GM23338 (cell line): ENCODE measurements around the gene TTC23. TPM values are rescaled to one million over a fixed set of nuclear protein-coding genes. Genes with fewer than 3 reads are reported as not detected.

ENCODE experiments used
- ATAC-seq: fragments of 200-7000 bp; cut with Tn5 transposase; 3 replicates; pipeline ENCODE4 v1.9.1; 2020
- DNase-seq: peaks from one replicate; pipeline ENCODE4 v3.0.0-alpha.2; 2015; ENCODE audit warnings: low spot score
- H2AFZ ChIP-seq: fragments of 200-600 bp; sonication (generic); 2 replicates; pipeline ENCODE4 v1.8.0; 2016; ENCODE audit warnings: antibody characterized with exemption, mild to moderate bottlenecking, moderate library complexity
- H3F3A ChIP-seq: fragments of 200-600 bp; sonication (generic); replicated peaks from 2 replicates; pipeline ENCODE4 v1.8.0; 2017; ENCODE audit warnings: antibody characterized with exemption, mixed run types, low read depth
- H3K27ac ChIP-seq: fragments of 200-600 bp; sonication (generic); 2 replicates; pipeline ENCODE4 v1.6.1; 2016; ENCODE audit warnings: low read depth
- H3K27me3 ChIP-seq: fragments of 200-600 bp; sonication (generic); 2 replicates; pipeline ENCODE4 v1.8.0; 2016; ENCODE audit warnings: mild to moderate bottlenecking, mixed run types, moderate library complexity; ENCODE audit not compliant: insufficient read depth
- H3K36me3 ChIP-seq: fragments of 200-600 bp; sonication (generic); 2 replicates; pipeline ENCODE4 v1.8.0; 2016; ENCODE audit warnings: mild to moderate bottlenecking; ENCODE audit not compliant: insufficient read depth
- H3K4me1 ChIP-seq: fragments of 200-600 bp; sonication (generic); 2 replicates; pipeline ENCODE4 v1.8.0; 2016; ENCODE audit warnings: mild to moderate bottlenecking, moderate library complexity; ENCODE audit not compliant: insufficient read depth
- H3K4me2 ChIP-seq: fragments of 200-600 bp; sonication (generic); 2 replicates; pipeline ENCODE4 v1.7.1; 2017; ENCODE audit warnings: mixed run types
- H3K4me3 ChIP-seq: fragments of 200-600 bp; sonication (generic); 2 replicates; pipeline ENCODE4 v1.6.1; 2016; ENCODE audit warnings: mixed run types
- H3K79me2 ChIP-seq: fragments of 200-600 bp; sonication (generic); replicated peaks from 2 replicates; pipeline ENCODE4 v1.8.0; 2017; ENCODE audit warnings: mild to moderate bottlenecking; ENCODE audit not compliant: insufficient read depth
- H3K9me2 ChIP-seq: fragments of 200-600 bp; sonication (generic); 2 replicates; pipeline ENCODE4 v1.8.0; 2017; ENCODE audit not compliant: insufficient read depth
- H4K20me1 ChIP-seq: fragments of 200-600 bp; sonication (generic); replicated peaks from 2 replicates; pipeline ENCODE4 v1.8.0; 2017; ENCODE audit warnings: mild to moderate bottlenecking; ENCODE audit not compliant: insufficient read depth
- H3K27ac Mint-ChIP-seq: 2 replicates; pipeline ENCODE4 v1.8.0; 2020; ENCODE audit warnings: inconsistent platforms, mild to moderate bottlenecking, moderate library complexity, mixed read lengths
- H3K27me3 Mint-ChIP-seq: 3 replicates; pipeline ENCODE4 v1.8.0; 2022; ENCODE audit warnings: low read depth, mild to moderate bottlenecking, moderate library complexity, mixed read lengths, inconsistent platforms; ENCODE audit not compliant: insufficient read depth, poor library complexity
- H3K36me3 Mint-ChIP-seq: 3 replicates; pipeline ENCODE4 v1.8.0; 2021; ENCODE audit warnings: low read depth, mild to moderate bottlenecking, inconsistent platforms, moderate library complexity, mixed read lengths
- H3K4me1 Mint-ChIP-seq: 3 replicates; pipeline ENCODE4 v1.8.0; 2020; ENCODE audit warnings: mild to moderate bottlenecking, inconsistent platforms, mixed read lengths
- H3K4me3 Mint-ChIP-seq: 3 replicates; pipeline ENCODE4 v1.8.0; 2021; ENCODE audit warnings: moderate library complexity, mild to moderate bottlenecking, inconsistent platforms, mixed read lengths
- H3K9me3 Mint-ChIP-seq: 3 replicates; pipeline ENCODE4 v1.8.0; 2020; ENCODE audit warnings: moderate library complexity, mild to moderate bottlenecking, inconsistent platforms, mixed read lengths
- CREB1 ChIP-seq: fragments of 250-450 bp; sonication (Bioruptor Pico); IDR thresholded peaks from 2 replicates; pipeline ENCODE4 v1.5.0; 2020; ENCODE audit warnings: low read depth, mild to moderate bottlenecking, moderate library complexity
- EZH2 ChIP-seq: fragments of 200-600 bp; sonication (generic); IDR thresholded peaks from one replicate; pipeline ENCODE4 v1.8.0; 2017; ENCODE audit warnings: antibody characterized with exemption, mild to moderate bottlenecking, low read depth; ENCODE audit not compliant: unreplicated experiment
- EZH2phosphoT487 ChIP-seq: fragments of 200-600 bp; sonication (generic); IDR thresholded peaks from one replicate; pipeline ENCODE4 v1.8.1; 2018; ENCODE audit warnings: antibody characterized with exemption; ENCODE audit not compliant: unreplicated experiment
- NANOG ChIP-seq: IDR thresholded peaks from 2 replicates; pipeline ENCODE4 v1.6.1; 2016; ENCODE audit warnings: antibody characterized with exemption, borderline replicate concordance
- POLR2AphosphoS5 ChIP-seq: IDR thresholded peaks from 2 replicates; pipeline ENCODE4 v1.6.1; 2016; ENCODE audit warnings: antibody characterized with exemption, low read depth
- ZNF114 ChIP-seq: fragments of 250-450 bp; sonication (Bioruptor Pico); IDR thresholded peaks from 2 replicates; pipeline ENCODE4 v1.5.0; 2020; ENCODE audit warnings: mild to moderate bottlenecking, moderate library complexity
- ZNF331 ChIP-seq: fragments of 250-450 bp; sonication (Bioruptor Pico); IDR thresholded peaks from 2 replicates; pipeline ENCODE4 v1.5.0; 2020; ENCODE audit warnings: low read depth, mild to moderate bottlenecking, moderate library complexity
- polyA plus RNA-seq: library from polyadenylated mRNA; unstranded; fragments of >200 nt; fragmentation: Nextera tagmentation; extraction: Ambion mirVana; gene quantifications from 2 replicates; pipeline ENCODE4 v1.2.1, GENCODE V29; 2016
- total RNA-seq: library from RNA; depleted of rRNA; stranded (reverse); fragments of >200 nt; shearing (Covaris generic); gene quantifications from 2 replicates; pipeline ENCODE4 v1.2.3, GENCODE V29; 2014
- TF ChIP-seq, protein P1 (sequence below): IDR thresholded peaks from 2 replicates; pipeline ENCODE4 v1.6.1; 2016; ENCODE audit warnings: antibody characterized with exemption
- TF ChIP-seq, protein P2 (sequence below): IDR thresholded peaks from one replicate; pipeline ENCODE4 v1.6.1; 2018; ENCODE audit warnings: antibody characterized with exemption; ENCODE audit not compliant: unreplicated experiment
- TF ChIP-seq, protein P3 (sequence below): fragments of 250-450 bp; sonication (Bioruptor Pico); IDR thresholded peaks from 2 replicates; pipeline ENCODE4 v1.5.0; 2020; ENCODE audit warnings: mild to moderate bottlenecking, moderate library complexity
- TF ChIP-seq, protein P4 (sequence below), 2 experiments: fragments of 200-600 bp in 1 of 2; sonication (generic) in 1 of 2; conservative IDR thresholded peaks; 2 replicates each; pipeline versions ENCODE4 v1.5.1 to v1.6.1; 2016 to 2017; ENCODE audit warnings: antibody characterized with exemption in 2 of 2, low read depth in 2 of 2, mild to moderate bottlenecking in 2 of 2, moderate library complexity in 1 of 2

TTC23 gene
- total and polyA plus RNA-seq, 2 experiments from 2014 or later, result 6.3 to 25.2 TPM

DNA sequence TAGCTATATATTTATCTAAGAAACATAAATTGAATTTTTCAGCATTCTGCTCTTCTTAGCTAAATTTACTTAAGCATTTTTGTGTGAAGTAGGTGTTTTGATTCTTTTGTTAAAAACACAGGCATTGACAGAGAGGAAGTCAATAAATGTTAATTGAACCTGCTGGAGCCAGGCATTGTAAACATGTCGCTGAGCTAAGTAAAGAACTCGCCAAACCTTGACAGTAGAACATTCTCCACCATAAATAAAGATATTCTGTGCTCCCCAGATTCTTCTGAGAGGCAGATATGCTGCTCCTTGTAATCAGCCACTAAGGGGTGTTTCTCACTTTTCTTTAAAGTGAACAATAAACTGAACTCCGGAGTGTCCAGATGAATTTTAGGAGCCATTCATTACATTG lies 106.1 kb downstream of the TTC23 start (continued):
- TF ChIP-seq, protein P1, sequence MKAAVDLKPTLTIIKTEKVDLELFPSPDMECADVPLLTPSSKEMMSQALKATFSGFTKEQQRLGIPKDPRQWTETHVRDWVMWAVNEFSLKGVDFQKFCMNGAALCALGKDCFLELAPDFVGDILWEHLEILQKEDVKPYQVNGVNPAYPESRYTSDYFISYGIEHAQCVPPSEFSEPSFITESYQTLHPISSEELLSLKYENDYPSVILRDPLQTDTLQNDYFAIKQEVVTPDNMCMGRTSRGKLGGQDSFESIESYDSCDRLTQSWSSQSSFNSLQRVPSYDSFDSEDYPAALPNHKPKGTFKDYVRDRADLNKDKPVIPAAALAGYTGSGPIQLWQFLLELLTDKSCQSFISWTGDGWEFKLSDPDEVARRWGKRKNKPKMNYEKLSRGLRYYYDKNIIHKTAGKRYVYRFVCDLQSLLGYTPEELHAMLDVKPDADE, result no peak

DNA sequence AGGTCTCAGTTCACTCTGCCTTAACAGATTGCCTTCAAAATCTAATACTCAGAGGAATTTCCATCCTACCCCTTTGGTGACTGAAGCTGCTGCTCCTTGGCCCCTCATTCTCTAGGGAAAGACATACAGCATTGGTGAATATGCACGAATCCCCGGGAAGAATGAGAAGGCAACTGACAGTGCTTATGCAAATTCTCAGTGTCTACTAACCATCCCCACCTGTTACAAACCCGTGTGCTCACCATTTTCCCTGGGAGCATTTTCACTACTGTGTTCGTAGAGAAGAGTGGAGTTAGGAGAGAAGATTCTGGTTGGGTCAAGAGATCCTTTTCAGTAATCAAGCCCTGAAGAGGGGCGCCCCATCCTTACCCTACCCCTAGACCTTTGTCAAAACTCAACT lies 106.8 kb downstream of the TTC23 start:
- peak overlapping the region; percentile 62; the same call in 1 of the 2 replicates for H3K27ac ChIP-seq
- peaks cover 49% of the 10 kb centered on the region for H3K4me1 Mint-ChIP-seq

More for the DNA sequence above, 106.8 kb downstream of the TTC23 start:
- Mint-ChIP-seq H3K4me3 (no peak overlapping the region), H3K27ac (peak overlapping the region; percentile 7; the same call in 1 of the 2 replicates), H3K27me3 (peaks cover under 1% of the 10 kb centered on the region), H3K36me3 (peaks cover 18% of the 10 kb centered on the region), H3K9me3 (no peaks in the 10 kb centered on the region)
- no peaks in the 10 kb centered on the region for H3K79me2 ChIP-seq
- ATAC-seq, result peak; percentile 57
- H3F3A ChIP-seq, result no peaks in the 10 kb centered on the region
- H2AFZ ChIP-seq, result no peak overlapping the region
- H3K36me3 ChIP-seq, result no peaks in the 10 kb centered on the region
- peaks cover 36% of the 10 kb centered on the region for H3K4me1 ChIP-seq
- H4K20me1 ChIP-seq, result 0 out of 2 replicates have a peak, but pooled peaks cover 3% of the 10 kb centered on the region
- no peaks in the 10 kb centered on the region for H3K9me2 ChIP-seq
- no peaks in the 10 kb centered on the region for H3K27me3 ChIP-seq
- peak; percentile 47 for DNase-seq
- TF ChIP-seq, protein P2, sequence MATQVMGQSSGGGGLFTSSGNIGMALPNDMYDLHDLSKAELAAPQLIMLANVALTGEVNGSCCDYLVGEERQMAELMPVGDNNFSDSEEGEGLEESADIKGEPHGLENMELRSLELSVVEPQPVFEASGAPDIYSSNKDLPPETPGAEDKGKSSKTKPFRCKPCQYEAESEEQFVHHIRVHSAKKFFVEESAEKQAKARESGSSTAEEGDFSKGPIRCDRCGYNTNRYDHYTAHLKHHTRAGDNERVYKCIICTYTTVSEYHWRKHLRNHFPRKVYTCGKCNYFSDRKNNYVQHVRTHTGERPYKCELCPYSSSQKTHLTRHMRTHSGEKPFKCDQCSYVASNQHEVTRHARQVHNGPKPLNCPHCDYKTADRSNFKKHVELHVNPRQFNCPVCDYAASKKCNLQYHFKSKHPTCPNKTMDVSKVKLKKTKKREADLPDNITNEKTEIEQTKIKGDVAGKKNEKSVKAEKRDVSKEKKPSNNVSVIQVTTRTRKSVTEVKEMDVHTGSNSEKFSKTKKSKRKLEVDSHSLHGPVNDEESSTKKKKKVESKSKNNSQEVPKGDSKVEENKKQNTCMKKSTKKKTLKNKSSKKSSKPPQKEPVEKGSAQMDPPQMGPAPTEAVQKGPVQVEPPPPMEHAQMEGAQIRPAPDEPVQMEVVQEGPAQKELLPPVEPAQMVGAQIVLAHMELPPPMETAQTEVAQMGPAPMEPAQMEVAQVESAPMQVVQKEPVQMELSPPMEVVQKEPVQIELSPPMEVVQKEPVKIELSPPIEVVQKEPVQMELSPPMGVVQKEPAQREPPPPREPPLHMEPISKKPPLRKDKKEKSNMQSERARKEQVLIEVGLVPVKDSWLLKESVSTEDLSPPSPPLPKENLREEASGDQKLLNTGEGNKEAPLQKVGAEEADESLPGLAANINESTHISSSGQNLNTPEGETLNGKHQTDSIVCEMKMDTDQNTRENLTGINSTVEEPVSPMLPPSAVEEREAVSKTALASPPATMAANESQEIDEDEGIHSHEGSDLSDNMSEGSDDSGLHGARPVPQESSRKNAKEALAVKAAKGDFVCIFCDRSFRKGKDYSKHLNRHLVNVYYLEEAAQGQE, result no peak
- TF ChIP-seq ZNF331 (CRISPR knock-in tag) (no peak), POLR2AphosphoS5 (no peak), ZNF114 (no peak), EZH2phosphoT487 (no peak), CREB1 (CRISPR knock-in tag) (no peak), EZH2 (no peak), NANOG (no peak)
- TF ChIP-seq, protein P3, sequence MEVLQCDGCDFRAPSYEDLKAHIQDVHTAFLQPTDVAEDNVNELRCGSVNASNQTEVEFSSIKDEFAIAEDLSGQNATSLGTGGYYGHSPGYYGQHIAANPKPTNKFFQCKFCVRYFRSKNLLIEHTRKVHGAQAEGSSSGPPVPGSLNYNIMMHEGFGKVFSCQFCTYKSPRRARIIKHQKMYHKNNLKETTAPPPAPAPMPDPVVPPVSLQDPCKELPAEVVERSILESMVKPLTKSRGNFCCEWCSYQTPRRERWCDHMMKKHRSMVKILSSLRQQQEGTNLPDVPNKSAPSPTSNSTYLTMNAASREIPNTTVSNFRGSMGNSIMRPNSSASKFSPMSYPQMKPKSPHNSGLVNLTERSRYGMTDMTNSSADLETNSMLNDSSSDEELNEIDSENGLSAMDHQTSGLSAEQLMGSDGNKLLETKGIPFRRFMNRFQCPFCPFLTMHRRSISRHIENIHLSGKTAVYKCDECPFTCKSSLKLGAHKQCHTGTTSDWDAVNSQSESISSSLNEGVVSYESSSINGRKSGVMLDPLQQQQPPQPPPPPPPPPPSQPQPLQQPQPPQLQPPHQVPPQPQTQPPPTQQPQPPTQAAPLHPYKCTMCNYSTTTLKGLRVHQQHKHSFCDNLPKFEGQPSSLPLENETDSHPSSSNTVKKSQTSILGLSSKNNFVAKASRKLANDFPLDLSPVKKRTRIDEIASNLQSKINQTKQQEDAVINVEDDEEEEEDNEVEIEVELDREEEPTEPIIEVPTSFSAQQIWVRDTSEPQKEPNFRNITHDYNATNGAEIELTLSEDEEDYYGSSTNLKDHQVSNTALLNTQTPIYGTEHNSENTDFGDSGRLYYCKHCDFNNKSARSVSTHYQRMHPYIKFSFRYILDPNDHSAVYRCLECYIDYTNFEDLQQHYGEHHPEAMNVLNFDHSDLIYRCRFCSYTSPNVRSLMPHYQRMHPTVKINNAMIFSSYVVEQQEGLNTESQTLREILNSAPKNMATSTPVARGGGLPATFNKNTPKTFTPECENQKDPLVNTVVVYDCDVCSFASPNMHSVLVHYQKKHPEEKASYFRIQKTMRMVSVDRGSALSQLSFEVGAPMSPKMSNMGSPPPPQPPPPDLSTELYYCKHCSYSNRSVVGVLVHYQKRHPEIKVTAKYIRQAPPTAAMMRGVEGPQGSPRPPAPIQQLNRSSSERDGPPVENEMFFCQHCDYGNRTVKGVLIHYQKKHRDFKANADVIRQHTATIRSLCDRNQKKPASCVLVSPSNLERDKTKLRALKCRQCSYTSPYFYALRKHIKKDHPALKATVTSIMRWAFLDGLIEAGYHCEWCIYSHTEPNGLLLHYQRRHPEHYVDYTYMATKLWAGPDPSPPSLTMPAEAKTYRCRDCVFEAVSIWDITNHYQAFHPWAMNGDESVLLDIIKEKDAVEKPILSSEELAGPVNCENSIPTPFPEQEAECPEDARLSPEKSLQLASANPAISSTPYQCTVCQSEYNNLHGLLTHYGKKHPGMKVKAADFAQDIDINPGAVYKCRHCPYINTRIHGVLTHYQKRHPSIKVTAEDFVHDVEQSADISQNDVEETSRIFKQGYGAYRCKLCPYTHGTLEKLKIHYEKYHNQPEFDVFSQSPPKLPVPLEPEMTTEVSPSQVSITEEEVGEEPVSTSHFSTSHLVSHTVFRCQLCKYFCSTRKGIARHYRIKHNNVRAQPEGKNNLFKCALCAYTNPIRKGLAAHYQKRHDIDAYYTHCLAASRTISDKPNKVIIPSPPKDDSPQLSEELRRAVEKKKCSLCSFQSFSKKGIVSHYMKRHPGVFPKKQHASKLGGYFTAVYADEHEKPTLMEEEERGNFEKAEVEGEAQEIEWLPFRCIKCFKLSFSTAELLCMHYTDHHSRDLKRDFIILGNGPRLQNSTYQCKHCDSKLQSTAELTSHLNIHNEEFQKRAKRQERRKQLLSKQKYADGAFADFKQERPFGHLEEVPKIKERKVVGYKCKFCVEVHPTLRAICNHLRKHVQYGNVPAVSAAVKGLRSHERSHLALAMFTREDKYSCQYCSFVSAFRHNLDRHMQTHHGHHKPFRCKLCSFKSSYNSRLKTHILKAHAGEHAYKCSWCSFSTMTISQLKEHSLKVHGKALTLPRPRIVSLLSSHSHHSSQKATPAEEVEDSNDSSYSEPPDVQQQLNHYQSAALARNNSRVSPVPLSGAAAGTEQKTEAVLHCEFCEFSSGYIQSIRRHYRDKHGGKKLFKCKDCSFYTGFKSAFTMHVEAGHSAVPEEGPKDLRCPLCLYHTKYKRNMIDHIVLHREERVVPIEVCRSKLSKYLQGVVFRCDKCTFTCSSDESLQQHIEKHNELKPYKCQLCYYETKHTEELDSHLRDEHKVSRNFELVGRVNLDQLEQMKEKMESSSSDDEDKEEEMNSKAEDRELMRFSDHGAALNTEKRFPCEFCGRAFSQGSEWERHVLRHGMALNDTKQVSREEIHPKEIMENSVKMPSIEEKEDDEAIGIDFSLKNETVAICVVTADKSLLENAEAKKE (CRISPR knock-in tag), result no peak
- TF ChIP-seq, protein P4, sequence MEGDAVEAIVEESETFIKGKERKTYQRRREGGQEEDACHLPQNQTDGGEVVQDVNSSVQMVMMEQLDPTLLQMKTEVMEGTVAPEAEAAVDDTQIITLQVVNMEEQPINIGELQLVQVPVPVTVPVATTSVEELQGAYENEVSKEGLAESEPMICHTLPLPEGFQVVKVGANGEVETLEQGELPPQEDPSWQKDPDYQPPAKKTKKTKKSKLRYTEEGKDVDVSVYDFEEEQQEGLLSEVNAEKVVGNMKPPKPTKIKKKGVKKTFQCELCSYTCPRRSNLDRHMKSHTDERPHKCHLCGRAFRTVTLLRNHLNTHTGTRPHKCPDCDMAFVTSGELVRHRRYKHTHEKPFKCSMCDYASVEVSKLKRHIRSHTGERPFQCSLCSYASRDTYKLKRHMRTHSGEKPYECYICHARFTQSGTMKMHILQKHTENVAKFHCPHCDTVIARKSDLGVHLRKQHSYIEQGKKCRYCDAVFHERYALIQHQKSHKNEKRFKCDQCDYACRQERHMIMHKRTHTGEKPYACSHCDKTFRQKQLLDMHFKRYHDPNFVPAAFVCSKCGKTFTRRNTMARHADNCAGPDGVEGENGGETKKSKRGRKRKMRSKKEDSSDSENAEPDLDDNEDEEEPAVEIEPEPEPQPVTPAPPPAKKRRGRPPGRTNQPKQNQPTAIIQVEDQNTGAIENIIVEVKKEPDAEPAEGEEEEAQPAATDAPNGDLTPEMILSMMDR (conservative IDR thresholded peaks at IDR 0.05; ENCODE audit: low read depth in 2 of 2), result no peak
- peak overlapping the region; percentile 14; the same call in 1 of the 2 replicates for H3K4me3 ChIP-seq
- peak overlapping the region; percentile 17 for H3K4me2 ChIP-seq
